ENCODE measurements around the gene KTN1.

GRCh38 chr14:55733599-55733998 is 153.6 kb downstream of the KTN1 start:
- TF ChIP-seq EZH2 (IDR thresholded peaks at IDR 0.05; ENCODE audit: insufficient read depth, poor library complexity, severe bottlenecking) (no peak), EZH2phosphoT487 (IDR thresholded peaks at IDR 0.05; ENCODE audit: insufficient read depth, low read depth) (no peak)

Measured in GM23248 (cell line).